ENCODE data around the gene CLIP1. TPM values are rescaled to one million over a fixed set of nuclear protein-coding genes. Genes with fewer than 3 reads are reported as not detected.
A peak's percentile ranks its signal among the peaks of the same experiment; 100 is the strongest.

Gene CLIP1
- polyA plus RNA-seq, 1 donor (not counting 4 experiments of a cell fraction or from before 2014, with no cell fraction given), result 54.0 TPM

- dilution Hi-C loops (cut with MboI; ENCODE audit: extremely low pct_ligation_motif_present, low sequenced_read_pairs), result no loop called here
- Histone ChIP-seq H3K36me3 (ENCODE audit: control insufficient read depth in 2 of 2, extremely low read depth in 1 of 2, insufficient read depth in 2 of 2, low read length in 2 of 2) (no peaks in the 10 kb centered on the region), H3K79me2 (ENCODE audit: control insufficient read depth, insufficient read depth, low read length) (peaks cover 40% of the 10 kb centered on the region), H3K4me1 (ENCODE audit: control insufficient read depth, extremely low read depth, insufficient read depth, low read length) (peaks cover 19% of the 10 kb centered on the region), H3K27me3 (ENCODE audit: control insufficient read depth, extremely low read depth, insufficient read depth, low read length) (no peaks in the 10 kb centered on the region), H3K9me3 (ENCODE audit: control insufficient read depth, low read depth, low read length) (no peaks in the 10 kb centered on the region), H2AFZ (ENCODE audit: control insufficient read depth, low read length) (peak overlapping the region; percentile 59), H3K9me1 (ENCODE audit: control insufficient read depth, extremely low read depth, insufficient read depth, low read length) (peaks cover 2% of the 10 kb centered on the region), H3K4me3 (ENCODE audit: control insufficient read depth in 2 of 3, extremely low read depth in 1 of 3, insufficient read depth in 2 of 3, low read depth in 1 of 3, low read length in 3 of 3) (peak overlapping the region; percentile 45 to 80 (median 69)), H3K4me2 (ENCODE audit: control insufficient read depth, extremely low read depth, insufficient read depth, low read depth, low read length) (peak overlapping the region; percentile 99), H3K27ac (ENCODE audit: control insufficient read depth, insufficient read depth, low read length) (peak overlapping the region; percentile 70), H4K20me1 (ENCODE audit: control insufficient read depth, extremely low read depth, insufficient read depth, low read length) (no peaks in the 10 kb centered on the region), H3K9ac (ENCODE audit: control insufficient read depth, extremely low read depth, insufficient read depth, low read length) (peak overlapping the region; percentile 95)
- no peak for TF ChIP-seq EZH2 (IDR thresholded peaks at IDR 0.05; ENCODE audit: low read length)
- no peak for TF ChIP-seq CTCF (optimal IDR thresholded peaks at IDR 0.05 in 1 of 3, IDR thresholded peaks at IDR 0.05 in 1 of 3, conservative IDR thresholded peaks at IDR 0.05 in 1 of 3; ENCODE audit: extremely low read depth in 1 of 3, insufficient read depth in 2 of 3, low read length in 3 of 3)
- DNase-seq (ENCODE audit: low read depth, low spot score) (no peak), FAIRE-seq (no peak)
Observed at GRCh38 chr12:122422730-122423257, 325 bp upstream of the CLIP1 start.

DNA sequence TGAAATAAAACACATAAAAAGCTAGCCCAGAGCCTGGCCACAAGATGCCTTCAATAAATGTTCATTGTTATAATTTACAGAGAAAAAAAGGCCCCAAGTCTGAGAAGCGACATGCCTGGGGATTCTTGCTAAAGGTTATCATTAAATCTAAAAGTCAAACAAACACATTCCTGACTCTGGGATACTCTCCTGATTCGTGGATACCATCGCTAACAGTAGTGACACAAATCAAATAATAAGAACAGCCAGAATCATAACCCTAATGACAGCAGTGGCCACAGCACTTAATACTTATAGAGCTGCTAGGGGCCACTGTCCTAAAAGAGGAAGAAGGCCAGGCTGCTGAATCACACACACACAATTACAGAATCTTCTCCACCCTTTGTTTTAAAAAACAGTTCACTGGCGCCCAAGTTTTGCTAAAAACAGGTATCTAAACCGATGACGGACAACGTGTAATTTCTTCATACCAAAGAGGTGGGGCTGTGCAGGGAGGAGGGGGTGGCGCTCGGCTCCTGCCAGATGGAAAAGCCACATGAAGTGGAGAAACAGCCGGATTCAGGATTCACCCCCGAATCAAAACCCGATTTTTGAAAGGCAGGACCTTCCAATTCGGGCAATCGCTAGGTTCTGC, 1.2 kb downstream of the CLIP1 start:
- Histone ChIP-seq H2AFZ (ENCODE audit: control insufficient read depth, low read length) (no peak overlapping the region), H3K9ac (ENCODE audit: control insufficient read depth, extremely low read depth, insufficient read depth, low read length) (peak overlapping the region; percentile 95), H3K4me1 (ENCODE audit: control insufficient read depth, extremely low read depth, insufficient read depth, low read length) (peaks cover 19% of the 10 kb centered on the region), H3K4me2 (ENCODE audit: control insufficient read depth, extremely low read depth, insufficient read depth, low read depth, low read length) (peak overlapping the region; percentile 77), H3K36me3 (ENCODE audit: control insufficient read depth in 2 of 2, extremely low read depth in 1 of 2, insufficient read depth in 2 of 2, low read length in 2 of 2) (no peaks in the 10 kb centered on the region), H3K9me3 (ENCODE audit: control insufficient read depth, low read depth, low read length) (no peaks in the 10 kb centered on the region), H3K27ac (ENCODE audit: control insufficient read depth, insufficient read depth, low read length) (peak overlapping the region; percentile 90), H3K9me1 (ENCODE audit: control insufficient read depth, extremely low read depth, insufficient read depth, low read length) (peaks cover 4% of the 10 kb centered on the region), H3K4me3 (ENCODE audit: control insufficient read depth in 2 of 3, extremely low read depth in 1 of 3, insufficient read depth in 2 of 3, low read depth in 1 of 3, low read length in 3 of 3) (peak overlapping the region; percentile 62 to 86 (median 84)), H4K20me1 (ENCODE audit: control insufficient read depth, extremely low read depth, insufficient read depth, low read length) (no peaks in the 10 kb centered on the region), H3K79me2 (ENCODE audit: control insufficient read depth, insufficient read depth, low read length) (peaks cover 53% of the 10 kb centered on the region), H3K27me3 (ENCODE audit: control insufficient read depth, extremely low read depth, insufficient read depth, low read length) (no peaks in the 10 kb centered on the region)
- DNase-seq (ENCODE audit: low read depth, low spot score) (no peak), FAIRE-seq (no peak)
- TF ChIP-seq EZH2 (IDR thresholded peaks at IDR 0.05; ENCODE audit: low read length) (no peak), CTCF (optimal IDR thresholded peaks at IDR 0.05 in 1 of 3, IDR thresholded peaks at IDR 0.05 in 1 of 3, conservative IDR thresholded peaks at IDR 0.05 in 1 of 3; ENCODE audit: extremely low read depth in 1 of 3, insufficient read depth in 2 of 3, low read length in 3 of 3) (no peak)
- dilution Hi-C loops (cut with MboI; ENCODE audit: extremely low pct_ligation_motif_present, low sequenced_read_pairs), result no loop called here
